ENCODE results near the gene NOS1.
"Not testable (repeated sequence)": the region's sequence is repeated elsewhere in the genome, so short reads cannot be mapped to it uniquely, and the experiment has no call there.

NOS1 gene

DNA sequence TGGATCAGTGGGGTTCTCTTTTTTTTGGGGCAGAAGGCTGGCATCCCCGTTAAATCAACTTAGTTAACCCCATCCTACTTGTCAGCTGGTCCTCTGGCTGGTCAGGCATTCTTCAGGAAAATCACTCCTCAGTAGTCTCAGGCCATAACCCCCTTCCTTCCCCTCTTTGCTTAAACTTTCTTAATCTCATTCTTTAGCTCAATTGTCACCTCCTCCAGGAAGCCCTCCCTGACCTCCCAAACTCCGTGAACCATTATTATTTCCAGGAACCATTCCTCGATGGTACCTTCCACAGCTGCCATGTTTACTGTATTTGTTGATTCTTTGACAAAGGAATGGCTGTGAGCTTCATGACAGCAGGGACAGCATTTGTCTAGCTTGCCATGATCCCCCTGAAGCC lies 98.7 kb downstream of the NOS1 start:
- no peak for DNase-seq (ENCODE audit: low read depth)

GRCh38 chr12:117261247-117261646 lies 100.2 kb downstream of the NOS1 start:
- no peak for DNase-seq (ENCODE audit: low read depth)

GRCh38 chr12:117255386-117255785 lies 106.0 kb downstream of the NOS1 start:
- DNase-seq (ENCODE audit: low read depth) = no peak

GRCh38 chr12:117243488-117243887 lies 117.9 kb downstream of the NOS1 start:
- no peak for DNase-seq (ENCODE audit: low read depth)

DNA sequence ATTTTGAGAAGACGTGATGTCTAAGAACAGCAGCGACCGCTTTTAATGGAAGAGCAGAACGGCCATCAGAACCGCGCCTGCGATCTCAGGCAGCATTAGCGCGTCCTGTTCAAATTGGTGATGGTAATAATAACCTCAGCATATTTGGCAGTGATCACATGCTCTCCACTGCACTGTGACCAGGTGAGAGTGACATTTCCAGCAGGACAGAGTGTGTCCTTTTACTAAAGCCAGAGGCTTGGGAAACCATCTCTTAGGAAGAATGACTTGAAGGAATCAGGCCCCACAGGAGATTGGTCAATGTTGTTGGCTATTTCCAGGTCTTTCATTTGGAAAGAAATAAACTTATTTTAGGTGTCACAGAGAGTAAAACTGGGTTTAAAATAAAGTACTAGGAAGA lies 119.7 kb downstream of the NOS1 start:
- no peak for DNase-seq (ENCODE audit: low read depth)

GRCh38 chr12:117240081-117240755 lies 121.2 kb downstream of the NOS1 start:
- no peak for DNase-seq (ENCODE audit: low read depth)

GRCh38 chr12:117236456-117237001 lies 124.9 kb downstream of the NOS1 start:
- peak; percentile 17 for DNase-seq (ENCODE audit: low read depth)

GRCh38 chr12:117235261-117235660 lies 126.2 kb downstream of the NOS1 start:
- no peak for DNase-seq (ENCODE audit: low read depth)

- no peak for DNase-seq (ENCODE audit: low read depth)
These were observed 127.0 kb downstream of the NOS1 start for GRCh38 chr12:117234441-117234840.

DNA sequence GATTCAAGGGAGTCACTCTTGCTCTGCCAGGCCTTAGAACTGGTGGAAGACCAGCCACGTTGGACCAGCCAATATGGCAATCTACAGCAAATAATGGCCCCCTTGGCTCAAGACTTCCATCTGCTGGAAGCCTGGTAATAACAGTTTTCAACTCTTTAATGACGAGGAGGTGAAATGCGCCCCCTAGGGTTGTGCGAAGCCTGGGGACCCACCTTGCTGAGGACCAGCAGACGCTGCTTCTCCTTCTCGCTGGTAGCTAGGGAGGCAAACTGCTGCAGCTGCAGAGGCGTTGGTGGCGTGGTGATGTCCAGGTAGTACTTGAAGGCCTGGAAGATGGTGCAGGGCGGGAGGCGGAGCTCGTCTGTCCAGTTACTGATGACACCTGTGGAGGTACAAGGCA lies 129.7 kb downstream of the NOS1 start:
- no peak for DNase-seq (ENCODE audit: low read depth)

DNA sequence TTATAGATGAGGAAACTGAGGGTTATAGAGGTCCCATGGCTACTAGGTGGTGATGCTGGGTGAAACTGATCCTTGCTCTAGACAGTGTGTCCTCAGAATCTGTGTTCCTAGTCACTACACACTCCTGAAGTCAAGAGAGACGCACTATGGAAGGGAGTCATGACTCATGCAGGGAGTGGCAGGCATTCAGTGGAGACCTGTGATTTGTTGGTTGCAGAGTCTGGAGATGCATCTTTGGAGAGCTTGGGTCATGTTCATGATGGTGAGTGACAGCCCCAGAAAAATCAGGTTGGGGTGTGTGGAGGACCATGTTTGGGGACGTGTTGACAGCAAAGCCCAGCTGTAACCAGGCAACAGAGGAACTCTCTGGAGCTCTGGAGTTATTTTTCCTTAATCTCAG lies 133.2 kb downstream of the NOS1 start:
- no peak for DNase-seq (ENCODE audit: low read depth)

- DNase-seq (ENCODE audit: low read depth) = no peak
These were observed 134.3 kb downstream of the NOS1 start for GRCh38 chr12:117227000-117227653.

GRCh38 chr12:117226505-117226904 lies 134.9 kb downstream of the NOS1 start:
- DNase-seq (ENCODE audit: low read depth) = no peak

DNA sequence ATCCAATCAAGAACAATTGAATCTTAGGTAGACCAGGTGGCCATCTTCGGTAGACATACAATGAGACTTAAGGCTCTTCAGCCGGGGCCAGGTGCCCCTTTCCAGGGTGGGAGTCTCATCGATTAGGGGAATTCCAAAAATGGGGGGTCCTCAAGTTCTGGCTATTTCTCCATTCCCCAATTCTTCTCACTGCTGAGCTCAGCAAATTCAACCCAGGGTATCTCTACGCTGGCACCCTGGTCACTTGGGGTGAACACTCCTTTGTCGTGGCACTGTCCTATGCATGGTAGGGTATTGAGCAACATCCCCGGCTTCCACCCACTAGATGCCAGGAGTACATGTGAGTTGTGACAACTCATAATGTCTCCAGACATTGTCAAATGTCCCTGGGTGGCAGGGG lies 136.2 kb downstream of the NOS1 start:
- no peak for DNase-seq (ENCODE audit: low read depth)

DNA sequence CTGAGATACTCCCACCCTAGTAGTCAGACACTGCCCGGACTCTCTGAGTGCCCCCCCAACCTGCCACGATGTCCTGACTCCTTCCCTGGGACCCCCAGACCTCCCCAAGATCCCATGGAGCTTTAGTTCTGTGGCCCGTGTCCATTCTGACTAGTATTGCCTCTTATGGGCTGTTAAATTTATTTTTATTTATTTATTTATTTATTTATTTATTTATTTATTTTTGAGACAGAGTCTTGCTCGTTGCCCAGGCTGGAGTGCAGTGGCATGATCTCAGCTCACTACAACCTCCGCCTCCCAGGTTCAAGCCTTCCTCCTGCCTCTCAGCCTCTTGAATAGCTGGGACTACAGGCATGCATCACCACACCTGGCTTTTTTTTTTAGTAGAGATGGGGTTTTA lies 140.5 kb downstream of the NOS1 start:
- DNase-seq (ENCODE audit: low read depth) = not testable (repeated sequence)

DNA sequence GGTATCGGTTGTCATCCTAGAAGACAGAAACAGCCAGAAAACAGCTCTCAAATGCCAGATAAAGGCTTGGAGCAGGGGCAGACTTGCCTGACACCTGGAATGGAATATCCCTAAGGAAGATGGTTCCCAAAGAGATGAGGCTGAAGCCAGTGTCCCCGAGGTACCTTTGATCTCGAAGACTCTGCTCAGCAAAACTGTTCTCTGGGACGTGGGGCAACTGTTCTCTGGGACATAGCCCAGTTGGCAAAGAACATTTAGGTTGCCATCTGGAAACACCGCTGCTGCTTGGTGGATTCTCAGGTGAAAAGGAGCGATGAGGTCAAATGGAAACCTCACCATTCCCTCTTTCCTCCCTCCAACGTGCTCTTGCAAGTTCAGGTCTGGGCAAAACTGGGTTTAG lies 143.3 kb downstream of the NOS1 start:
- DNase-seq (ENCODE audit: low read depth) = no peak

DNA sequence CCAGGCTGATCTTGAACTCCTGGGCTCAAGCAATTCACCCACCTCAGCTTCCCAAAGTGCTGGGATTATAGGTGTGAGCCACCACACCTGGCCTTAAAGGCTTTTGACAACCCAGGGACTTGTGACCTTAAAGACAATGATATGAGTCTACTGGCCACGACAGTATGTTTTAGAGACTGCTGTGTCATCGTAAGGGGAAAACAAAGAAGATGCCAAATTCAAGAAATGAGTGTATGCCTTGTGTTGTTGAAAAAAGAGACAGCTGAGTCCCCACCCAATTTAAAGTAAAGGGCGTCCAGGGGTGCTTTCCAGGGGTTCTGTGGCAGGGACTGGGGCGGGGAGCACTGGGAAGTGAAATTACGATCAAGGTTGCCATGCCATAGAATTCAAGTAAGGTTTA lies 144.7 kb downstream of the NOS1 start:
- no peak for DNase-seq (ENCODE audit: low read depth)

- DNase-seq (ENCODE audit: low read depth) = no peak
These were observed 146.6 kb downstream of the NOS1 start for GRCh38 chr12:117214797-117215196.

DNA sequence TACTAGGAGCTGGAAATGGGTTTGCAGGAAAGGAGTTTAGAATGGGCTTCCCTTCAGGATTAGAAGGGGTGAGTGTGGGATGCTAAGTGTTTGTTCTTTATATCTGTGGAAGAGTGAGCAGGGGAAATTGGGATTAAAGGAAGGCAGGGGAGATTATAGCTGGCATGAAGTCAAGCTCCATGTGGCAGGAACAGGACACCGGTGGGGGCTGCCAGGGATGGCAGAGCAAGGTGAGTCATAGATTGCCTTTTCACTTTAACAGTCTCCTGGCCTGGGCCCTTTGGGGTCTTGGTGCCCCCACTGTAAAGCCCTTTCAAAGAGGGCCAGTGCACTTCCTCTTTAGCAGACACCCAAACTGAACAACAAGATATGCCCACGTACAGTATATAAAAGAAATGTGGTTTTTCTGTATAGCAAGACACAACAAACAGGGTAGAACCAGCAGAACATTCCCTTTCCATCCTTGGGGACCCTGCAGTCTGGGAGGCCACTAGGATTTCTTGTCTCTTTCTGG lies 148.1 kb downstream of the NOS1 start:
- no peak for DNase-seq (ENCODE audit: low read depth)

- DNase-seq (ENCODE audit: low read depth) = peak; percentile 15
These were observed 148.7 kb downstream of the NOS1 start for GRCh38 chr12:117212563-117213190.

DNA sequence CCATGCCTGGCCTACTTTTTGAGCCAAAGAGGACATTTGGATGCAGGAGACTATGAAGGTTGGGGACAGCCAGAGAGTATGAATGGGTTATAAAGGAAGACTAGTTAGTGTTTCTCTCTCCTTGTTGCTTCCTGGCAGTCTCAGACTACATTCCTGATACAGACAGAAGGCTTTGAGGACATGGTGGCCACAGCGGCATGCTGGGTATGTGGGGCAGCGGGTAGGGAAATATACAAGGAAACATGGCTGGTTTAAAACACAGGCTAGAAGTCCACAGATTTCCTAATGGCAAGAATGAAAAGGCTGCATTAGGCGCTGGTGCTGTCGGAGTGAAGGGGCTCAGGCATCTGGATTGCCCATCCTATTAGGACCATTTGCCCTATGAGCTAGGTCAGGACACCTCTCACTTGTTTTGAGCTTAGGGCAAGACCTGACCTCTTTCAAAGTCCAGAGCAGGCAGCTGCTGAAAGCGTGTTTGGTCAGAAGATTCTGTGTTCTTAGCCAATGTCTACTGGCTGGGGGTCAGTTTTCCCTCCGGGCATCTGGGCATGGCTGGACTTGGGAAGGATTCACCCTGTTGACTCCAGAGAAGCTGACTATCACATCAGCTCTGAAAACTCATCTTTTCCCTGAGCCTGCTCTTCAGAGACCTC lies 151.0 kb downstream of the NOS1 start:
- DNase-seq (ENCODE audit: low read depth) = no peak

- no peak for DNase-seq (ENCODE audit: low read depth)
These were observed 151.8 kb downstream of the NOS1 start for GRCh38 chr12:117209626-117210025.

Measured in stimulated activated CD8-positive, alpha-beta memory T cell treated with anti-CD3 and anti-CD28 coated beads, Interleukin-12 subunit alpha, Interleukin-12 subunit beta, amount 100 ng/mL, for 4 hours (primary cell).